Measurements from ENCODE around the gene MRS2.
A peak's percentile ranks its signal among the peaks of the same experiment; 100 is the strongest.

DNA sequence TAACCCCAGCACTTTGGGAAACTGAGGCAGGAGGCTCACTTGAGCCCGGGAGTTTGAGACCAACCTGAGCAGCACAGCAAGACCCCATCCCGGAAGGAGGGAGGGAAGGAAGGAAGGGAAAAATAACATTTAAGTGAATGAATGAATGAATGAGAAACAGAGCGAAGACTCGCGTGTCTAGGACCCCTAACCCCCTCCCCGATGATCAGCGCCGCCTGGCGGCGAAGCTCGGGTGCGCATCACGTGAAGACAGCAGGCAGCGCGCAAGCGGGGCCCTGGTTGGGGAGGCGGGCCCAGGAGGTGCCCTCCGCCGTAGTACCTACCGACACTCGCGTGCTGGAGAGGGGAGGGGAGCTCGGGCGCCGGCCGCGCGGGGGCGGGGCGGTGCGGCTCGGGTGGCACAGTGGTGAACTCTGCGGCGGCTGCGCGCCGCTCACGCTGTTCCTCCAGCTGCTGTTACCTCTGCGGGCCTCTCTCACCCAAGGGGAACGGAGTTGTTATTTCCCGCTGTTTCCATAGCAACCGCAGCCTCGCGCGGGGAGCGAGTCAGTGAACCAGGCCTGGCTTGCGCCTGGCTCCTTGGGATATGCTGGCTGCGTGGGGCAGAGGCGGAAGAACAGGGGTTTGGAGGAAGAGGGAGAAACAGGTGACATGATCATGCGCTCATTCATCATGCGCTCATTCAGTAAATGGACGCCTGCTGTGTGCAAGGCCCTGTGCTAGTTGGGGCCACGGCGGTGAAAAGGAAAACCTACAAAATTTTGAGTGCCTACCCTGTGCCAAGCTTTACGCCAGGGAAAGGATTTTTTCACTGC is 42.9 kb upstream of the MRS2 start:
- TF ChIP-seq, protein P1, sequence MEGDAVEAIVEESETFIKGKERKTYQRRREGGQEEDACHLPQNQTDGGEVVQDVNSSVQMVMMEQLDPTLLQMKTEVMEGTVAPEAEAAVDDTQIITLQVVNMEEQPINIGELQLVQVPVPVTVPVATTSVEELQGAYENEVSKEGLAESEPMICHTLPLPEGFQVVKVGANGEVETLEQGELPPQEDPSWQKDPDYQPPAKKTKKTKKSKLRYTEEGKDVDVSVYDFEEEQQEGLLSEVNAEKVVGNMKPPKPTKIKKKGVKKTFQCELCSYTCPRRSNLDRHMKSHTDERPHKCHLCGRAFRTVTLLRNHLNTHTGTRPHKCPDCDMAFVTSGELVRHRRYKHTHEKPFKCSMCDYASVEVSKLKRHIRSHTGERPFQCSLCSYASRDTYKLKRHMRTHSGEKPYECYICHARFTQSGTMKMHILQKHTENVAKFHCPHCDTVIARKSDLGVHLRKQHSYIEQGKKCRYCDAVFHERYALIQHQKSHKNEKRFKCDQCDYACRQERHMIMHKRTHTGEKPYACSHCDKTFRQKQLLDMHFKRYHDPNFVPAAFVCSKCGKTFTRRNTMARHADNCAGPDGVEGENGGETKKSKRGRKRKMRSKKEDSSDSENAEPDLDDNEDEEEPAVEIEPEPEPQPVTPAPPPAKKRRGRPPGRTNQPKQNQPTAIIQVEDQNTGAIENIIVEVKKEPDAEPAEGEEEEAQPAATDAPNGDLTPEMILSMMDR (IDR thresholded peaks at IDR 0.05) = peak; percentile 39 to 44 (median 39)
- no peak for TF ChIP-seq POLR2A (IDR thresholded peaks at IDR 0.05)
